Breast epithelium (tissue), 3 donors: ENCODE data around the gene SF3B4.

ENCODE experiments used
- CTCF ChIP-seq, 3 donors: fragments of 450-650 bp; IDR thresholded peaks; one replicate each; pipeline ENCODE4 v1.5.1; 2016 to 2017; ENCODE audit warnings: antibody characterized with exemption in 3 of 3, mild to moderate bottlenecking in 3 of 3, moderate library complexity in 3 of 3
- POLR2A ChIP-seq: fragments of 450-650 bp; IDR thresholded peaks from one replicate; pipeline ENCODE4 v1.6.1; 2016; ENCODE audit warnings: antibody characterized with exemption, mild to moderate bottlenecking, moderate library complexity
- POLR2AphosphoS5 ChIP-seq, 3 donors: sonication (generic); formaldehyde crosslinking; IDR thresholded peaks; one replicate each; pipeline ENCODE4 v1.6.1; 2017; ENCODE audit warnings: antibody characterized with exemption in 3 of 3

GRCh38 chr1:149966405-149966804 is 38.8 kb upstream of the SF3B4 start:
- TF ChIP-seq CTCF (IDR thresholded peaks at IDR 0.05) (no peak), POLR2AphosphoS5 (IDR thresholded peaks at IDR 0.05) (no peak), POLR2A (no peak)
